Measurements from ENCODE around the gene KIF21B. TPM values are rescaled to one million over a fixed set of nuclear protein-coding genes. Genes with fewer than 3 reads are reported as not detected.

KIF21B gene
- total RNA-seq, 6 experiments from 2014 or later: 0.75 to 4.4 (median 1.4) TPM

- H3K27ac ChIP-seq: no peak overlapping the region
- ATAC-seq (no peak), DNase-seq (no peak)
- no peaks in the 10 kb centered on the region for H3K27me3 ChIP-seq
- H3K4me3 ChIP-seq: no peak overlapping the region
- peaks cover 0 to 5% (median 1%) of the 10 kb centered on the region in 4 donors for H3K36me3 ChIP-seq
- no peaks in the 10 kb centered on the region for H3K4me1 ChIP-seq
- no peaks in the 10 kb centered on the region for H3K9me3 ChIP-seq
- WGBS (ENCODE audit: insufficient coverage, low coverage, low lambda C conversion rate, missing lambda C conversion rate): no CpG with 5 or more reads among the region's 4 CpGs
- intact Hi-C loops (cut with DNase I): no loop called here
- TF ChIP-seq POLR2A (IDR thresholded peaks at IDR 0.05): no peak
- TF ChIP-seq CTCF (IDR thresholded peaks at IDR 0.05): no peak
Observed at GRCh38 chr1:200989337-200989736, 34.2 kb downstream of the KIF21B start.

GRCh38 chr1:200988693-200989092 is 34.8 kb downstream of the KIF21B start:
- H3K36me3 ChIP-seq: peaks cover 0 to 5% (median 1%) of the 10 kb centered on the region in 4 donors
- TF ChIP-seq CTCF (IDR thresholded peaks at IDR 0.05): no peak
- TF ChIP-seq POLR2A (IDR thresholded peaks at IDR 0.05): no peak
- intact Hi-C loops (cut with DNase I): no loop called here
- H3K4me3 ChIP-seq: no peak overlapping the region
- H3K27me3 ChIP-seq: no peaks in the 10 kb centered on the region
- H3K27ac ChIP-seq: no peak overlapping the region
- no peaks in the 10 kb centered on the region for H3K9me3 ChIP-seq
- WGBS (ENCODE audit: insufficient coverage, low coverage, low lambda C conversion rate, missing lambda C conversion rate): no CpG with 5 or more reads among the region's 9 CpGs
- no peak for ATAC-seq
- no peak for DNase-seq
- no peaks in the 10 kb centered on the region for H3K4me1 ChIP-seq

- DNase-seq (no peak), ATAC-seq (no peak)
- H3K9me3 ChIP-seq: no peaks in the 10 kb centered on the region
- H3K27ac ChIP-seq: no peak overlapping the region
- peaks cover 0 to 5% (median 2%) of the 10 kb centered on the region in 4 donors for H3K36me3 ChIP-seq
- no peak overlapping the region for H3K4me3 ChIP-seq
- intact Hi-C loops (cut with DNase I): no loop called here
- H3K4me1 ChIP-seq: no peaks in the 10 kb centered on the region
- WGBS (ENCODE audit: insufficient coverage, low coverage, low lambda C conversion rate, missing lambda C conversion rate): no CpG with 5 or more reads among the region's 1 CpG
- TF ChIP-seq CTCF (IDR thresholded peaks at IDR 0.05) (no peak), POLR2A (IDR thresholded peaks at IDR 0.05) (no peak)
- no peaks in the 10 kb centered on the region for H3K27me3 ChIP-seq
Observed at GRCh38 chr1:200985481-200985880, 38.0 kb downstream of the KIF21B start.

- intact Hi-C loops (cut with DNase I): no loop called here
Observed at GRCh38 chr1:200983035-200983561, 40.4 kb downstream of the KIF21B start.

More at GRCh38 chr1:200983035-200983561, 40.4 kb downstream of the KIF21B start:
- no peaks in the 10 kb centered on the region for H3K4me1 ChIP-seq
- no peak for DNase-seq
- H3K27ac ChIP-seq: no peak overlapping the region
- no peaks in the 10 kb centered on the region for H3K27me3 ChIP-seq
- 91% methylated on average over 8 of the region's 12 CpGs for WGBS (ENCODE audit: insufficient coverage, low coverage, low lambda C conversion rate, missing lambda C conversion rate)
- H3K9me3 ChIP-seq: no peaks in the 10 kb centered on the region
- peaks cover 0 to 3% (median 0%) of the 10 kb centered on the region in 4 donors for H3K36me3 ChIP-seq
- ATAC-seq: no peak
- no peak for TF ChIP-seq CTCF (IDR thresholded peaks at IDR 0.05)
- TF ChIP-seq POLR2A (IDR thresholded peaks at IDR 0.05): no peak
- no peak overlapping the region for H3K4me3 ChIP-seq

All from right lobe of liver (tissue), 6 donors.